Measurements from ENCODE around the gene KIF6. TPM values are rescaled to one million over a fixed set of nuclear protein-coding genes. Genes with fewer than 3 reads are reported as not detected.

The KIF6 gene, protein sequence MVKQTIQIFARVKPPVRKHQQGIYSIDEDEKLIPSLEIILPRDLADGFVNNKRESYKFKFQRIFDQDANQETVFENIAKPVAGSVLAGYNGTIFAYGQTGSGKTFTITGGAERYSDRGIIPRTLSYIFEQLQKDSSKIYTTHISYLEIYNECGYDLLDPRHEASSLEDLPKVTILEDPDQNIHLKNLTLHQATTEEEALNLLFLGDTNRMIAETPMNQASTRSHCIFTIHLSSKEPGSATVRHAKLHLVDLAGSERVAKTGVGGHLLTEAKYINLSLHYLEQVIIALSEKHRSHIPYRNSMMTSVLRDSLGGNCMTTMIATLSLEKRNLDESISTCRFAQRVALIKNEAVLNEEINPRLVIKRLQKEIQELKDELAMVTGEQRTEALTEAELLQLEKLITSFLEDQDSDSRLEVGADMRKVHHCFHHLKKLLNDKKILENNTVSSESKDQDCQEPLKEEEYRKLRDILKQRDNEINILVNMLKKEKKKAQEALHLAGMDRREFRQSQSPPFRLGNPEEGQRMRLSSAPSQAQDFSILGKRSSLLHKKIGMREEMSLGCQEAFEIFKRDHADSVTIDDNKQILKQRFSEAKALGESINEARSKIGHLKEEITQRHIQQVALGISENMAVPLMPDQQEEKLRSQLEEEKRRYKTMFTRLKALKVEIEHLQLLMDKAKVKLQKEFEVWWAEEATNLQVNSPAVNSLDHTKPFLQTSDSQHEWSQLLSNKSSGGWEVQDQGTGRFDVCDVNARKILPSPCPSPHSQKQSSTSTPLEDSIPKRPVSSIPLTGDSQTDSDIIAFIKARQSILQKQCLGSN
- total RNA-seq = 0.26 TPM
- long read RNA-seq = 0 reads

GRCh38 chr6:39724787-39725631 is at the start of gene KIF6:
TSS of gene KIF6 (minus strand) at chr6:39725408. CDS start at chr6:39725310, 98 bp downstream.
- DNase-seq (ENCODE audit: low spot score) = peak; percentile 95

- DNase-seq (ENCODE audit: low spot score) = no peak
Measured at GRCh38 chr6:39773782-39774181, 48.6 kb upstream of the KIF6 start.

GRCh38 chr6:39772559-39773273 is 47.5 kb upstream of the KIF6 start:
- no peak for DNase-seq (ENCODE audit: low spot score)

- no peak for DNase-seq (ENCODE audit: low spot score)
Measured at GRCh38 chr6:39770446-39770845, 45.2 kb upstream of the KIF6 start.

DNA sequence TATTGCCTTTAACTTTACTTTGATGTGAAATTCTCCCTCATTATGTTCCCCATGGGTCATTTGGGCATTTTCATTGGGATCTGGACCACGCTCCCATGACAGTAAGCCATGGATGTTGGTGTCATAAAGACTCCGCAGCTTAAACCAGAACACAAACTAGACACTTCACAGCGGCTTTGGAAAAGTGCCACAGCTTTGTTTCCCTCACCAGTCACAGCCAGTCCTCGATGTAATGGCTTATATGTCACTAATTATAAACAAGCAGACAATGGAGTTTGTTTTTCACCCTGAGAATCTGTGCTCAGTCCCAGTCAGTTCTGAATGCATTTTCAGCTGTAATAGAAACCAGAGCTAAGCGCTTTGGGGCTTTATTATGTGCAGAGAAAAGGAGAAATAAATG is 43.8 kb upstream of the KIF6 start:
- DNase-seq (ENCODE audit: low spot score) = no peak

DNA sequence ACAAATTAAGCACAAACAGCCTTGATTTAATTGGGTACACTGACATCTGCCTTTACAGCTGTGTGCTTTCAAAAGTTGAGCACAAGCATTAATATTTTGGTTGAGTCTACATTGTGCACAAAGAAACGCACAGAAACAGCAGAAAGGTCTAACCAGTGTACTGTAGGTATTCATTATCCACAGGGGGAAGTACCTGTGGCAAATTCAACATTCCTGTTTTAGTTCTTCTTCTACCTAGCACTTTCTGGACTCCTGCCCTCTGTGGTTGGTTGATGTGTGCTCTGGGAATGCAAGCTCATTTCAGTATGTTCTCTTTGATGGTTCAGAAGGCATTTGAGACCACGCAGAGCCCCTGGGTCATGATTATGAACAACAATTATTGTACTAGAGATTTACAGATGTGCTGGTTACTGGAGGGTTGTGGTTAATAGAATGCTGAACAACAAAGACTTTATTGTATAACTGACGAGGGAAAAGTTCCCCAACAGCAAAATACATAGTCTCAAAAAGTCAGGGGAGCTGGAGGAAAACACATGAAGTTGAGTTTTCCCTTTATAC is 40.4 kb upstream of the KIF6 start:
- no peak for DNase-seq (ENCODE audit: low spot score)

DNA sequence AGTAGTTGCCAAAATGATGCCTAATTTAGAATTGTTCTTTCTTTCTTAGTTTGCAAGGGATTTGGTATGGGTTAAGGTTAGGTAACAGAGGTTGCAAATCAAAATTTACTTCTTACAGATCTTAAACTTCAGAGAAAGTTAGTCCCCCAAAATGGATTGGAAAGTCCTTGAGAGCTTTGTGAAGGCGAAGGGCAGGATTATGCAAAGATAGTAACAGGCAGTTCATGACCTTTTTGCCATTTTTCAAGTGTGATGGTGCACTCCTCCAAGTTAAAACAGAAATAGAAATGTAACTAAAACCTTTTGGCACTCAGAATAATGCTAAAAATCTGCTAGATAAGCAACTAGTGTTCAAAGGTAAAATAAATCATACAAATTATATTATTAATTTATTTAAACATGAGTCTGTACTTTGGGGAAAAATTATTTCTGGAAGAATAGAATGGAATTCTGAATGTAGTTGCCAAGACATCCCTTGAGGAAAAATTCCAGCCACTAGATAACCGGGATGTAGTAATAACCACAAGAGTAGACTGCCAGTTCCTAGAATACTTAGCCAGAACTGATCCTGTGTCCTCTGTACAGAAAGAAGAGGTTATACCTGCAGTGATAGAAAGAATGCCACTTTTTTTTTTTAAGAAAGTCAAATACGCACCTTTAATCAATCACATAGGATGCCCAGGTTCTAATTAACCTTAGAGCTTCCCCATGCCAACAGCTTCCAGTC is 35.2 kb upstream of the KIF6 start:
- no peak for DNase-seq (ENCODE audit: low spot score)

GRCh38 chr6:39758905-39759605 is 33.8 kb upstream of the KIF6 start:
- DNase-seq (ENCODE audit: low spot score) = no peak

GRCh38 chr6:39756582-39756981 is 31.4 kb upstream of the KIF6 start:
- no peak for DNase-seq (ENCODE audit: low spot score)

DNA sequence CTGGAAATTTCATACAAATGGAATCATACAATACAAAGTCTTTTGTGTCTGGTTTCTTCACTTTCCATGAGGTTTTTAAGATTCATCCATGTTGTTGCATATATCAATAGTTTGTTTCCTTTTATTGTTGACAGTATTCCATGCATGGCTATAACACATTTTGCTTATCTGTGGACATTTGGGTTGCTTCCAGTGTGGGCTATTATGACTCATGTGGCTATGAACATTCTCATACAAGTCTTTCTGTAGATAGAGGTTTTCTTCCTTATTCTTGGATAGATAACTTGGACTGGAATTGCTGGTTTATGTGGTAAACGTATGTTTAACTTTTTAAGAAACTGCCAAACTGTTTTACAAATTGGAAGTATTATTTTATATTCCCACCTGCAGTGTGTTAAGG is 30.0 kb upstream of the KIF6 start:
- no peak for DNase-seq (ENCODE audit: low spot score)

- no peak for DNase-seq (ENCODE audit: low spot score)
Measured at GRCh38 chr6:39754514-39755115, 29.4 kb upstream of the KIF6 start.

DNA sequence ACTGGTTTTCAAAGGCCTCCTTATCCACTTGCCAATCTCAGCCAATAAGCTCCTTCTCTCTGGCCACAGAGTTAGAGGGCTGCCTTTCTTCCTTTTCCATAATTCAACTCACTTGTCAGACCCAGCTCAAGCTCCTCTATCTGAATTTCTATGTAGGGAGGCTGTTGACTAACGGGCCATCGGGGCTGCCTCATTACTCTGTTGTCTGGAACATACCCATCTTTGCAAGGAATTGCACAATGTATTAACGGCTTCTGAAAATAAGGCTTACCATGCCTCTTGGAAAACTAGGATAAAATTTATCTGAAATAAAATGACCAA is 28.5 kb upstream of the KIF6 start:
- no peak for DNase-seq (ENCODE audit: low spot score)

GRCh38 chr6:39752835-39753724 is 27.9 kb upstream of the KIF6 start:
- DNase-seq (ENCODE audit: low spot score) = no peak

GRCh38 chr6:39746795-39747194 is 21.6 kb upstream of the KIF6 start:
- no peak for DNase-seq (ENCODE audit: low spot score)

DNA sequence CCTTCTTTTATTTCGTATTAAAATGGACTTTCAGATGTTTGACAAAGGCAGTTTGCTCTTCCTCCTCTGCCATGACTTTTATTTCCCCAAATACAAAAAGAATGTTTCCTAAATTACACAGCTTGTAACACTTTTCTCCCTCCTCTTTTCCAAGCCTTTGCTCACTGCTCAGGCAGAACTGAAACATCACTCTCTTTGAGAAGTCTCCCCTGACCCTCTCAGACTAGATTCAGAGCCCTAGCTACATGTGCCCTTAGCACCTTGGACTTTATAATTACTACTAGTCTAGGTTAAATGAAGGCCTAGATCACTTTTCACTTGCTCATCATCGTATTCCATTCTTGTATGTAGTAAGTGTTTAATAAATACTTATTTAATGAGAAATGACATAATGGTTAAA is 8.5 kb upstream of the KIF6 start:
- DNase-seq (ENCODE audit: low spot score) = no peak

- DNase-seq (ENCODE audit: low spot score) = no peak
Measured at GRCh38 chr6:39731565-39731964, 6.4 kb upstream of the KIF6 start.

GRCh38 chr6:39729945-39730344 is 4.7 kb upstream of the KIF6 start:
- no peak for DNase-seq (ENCODE audit: low spot score)

GRCh38 chr6:39725632-39725997 is 407 bp upstream of the KIF6 start:
- no peak for DNase-seq (ENCODE audit: low spot score)
